GM12874 (cell line): ENCODE results near the gene MICU1.

Source experiments
- TF ChIP-seq, protein P1 (sequence below): IDR thresholded peaks from 2 replicates; pipeline ENCODE4 v1.5.1; 2011; ENCODE audit warnings: low read depth, mild to moderate bottlenecking, control low read depth, low read length, moderate library complexity; ENCODE audit not compliant: insufficient read depth

Gene MICU1

DNA sequence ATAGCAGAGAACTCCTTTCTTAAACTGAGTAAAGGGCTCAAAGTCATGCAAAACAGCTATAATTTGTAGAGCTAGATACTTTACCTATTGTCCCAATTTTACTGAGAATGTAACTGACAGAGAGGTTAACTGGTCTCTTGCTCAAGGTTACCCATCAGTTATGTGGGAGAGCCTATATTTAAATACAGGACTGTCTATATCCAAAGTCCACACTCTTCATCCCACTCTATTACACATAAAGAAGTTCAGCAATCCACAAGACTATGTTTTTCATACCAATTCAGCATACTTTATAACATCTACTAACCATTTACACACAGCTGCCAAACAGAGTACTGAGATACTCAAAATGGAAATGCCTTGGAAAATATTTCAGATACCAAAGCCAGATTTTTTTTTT lies 100.2 kb downstream of the MICU1 start:
- TF ChIP-seq, protein P1, sequence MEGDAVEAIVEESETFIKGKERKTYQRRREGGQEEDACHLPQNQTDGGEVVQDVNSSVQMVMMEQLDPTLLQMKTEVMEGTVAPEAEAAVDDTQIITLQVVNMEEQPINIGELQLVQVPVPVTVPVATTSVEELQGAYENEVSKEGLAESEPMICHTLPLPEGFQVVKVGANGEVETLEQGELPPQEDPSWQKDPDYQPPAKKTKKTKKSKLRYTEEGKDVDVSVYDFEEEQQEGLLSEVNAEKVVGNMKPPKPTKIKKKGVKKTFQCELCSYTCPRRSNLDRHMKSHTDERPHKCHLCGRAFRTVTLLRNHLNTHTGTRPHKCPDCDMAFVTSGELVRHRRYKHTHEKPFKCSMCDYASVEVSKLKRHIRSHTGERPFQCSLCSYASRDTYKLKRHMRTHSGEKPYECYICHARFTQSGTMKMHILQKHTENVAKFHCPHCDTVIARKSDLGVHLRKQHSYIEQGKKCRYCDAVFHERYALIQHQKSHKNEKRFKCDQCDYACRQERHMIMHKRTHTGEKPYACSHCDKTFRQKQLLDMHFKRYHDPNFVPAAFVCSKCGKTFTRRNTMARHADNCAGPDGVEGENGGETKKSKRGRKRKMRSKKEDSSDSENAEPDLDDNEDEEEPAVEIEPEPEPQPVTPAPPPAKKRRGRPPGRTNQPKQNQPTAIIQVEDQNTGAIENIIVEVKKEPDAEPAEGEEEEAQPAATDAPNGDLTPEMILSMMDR = no peak

GRCh38 chr10:72525277-72525676 lies 100.6 kb downstream of the MICU1 start:
- TF ChIP-seq, protein P1 = no peak

DNA sequence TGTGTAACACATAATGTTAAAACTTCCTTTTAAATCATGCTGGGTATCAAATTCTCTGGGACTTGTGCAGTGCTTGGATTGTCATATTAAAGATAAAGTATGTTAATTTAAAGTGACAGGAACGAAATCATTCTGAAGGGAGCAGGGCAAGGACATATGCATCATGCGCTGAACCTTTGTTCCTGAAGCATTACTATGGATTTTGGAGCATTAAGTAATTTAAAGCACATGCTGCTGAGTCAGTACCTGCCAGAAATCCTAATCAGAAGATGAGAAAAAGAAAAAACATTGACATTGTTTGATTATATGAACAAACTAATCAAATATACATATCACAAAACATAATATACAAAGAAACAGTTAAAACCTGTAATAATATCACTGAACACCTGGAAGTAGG lies 101.4 kb downstream of the MICU1 start:
- TF ChIP-seq, protein P1 = no peak

GRCh38 chr10:72523932-72524396 lies 101.9 kb downstream of the MICU1 start:
- TF ChIP-seq, protein P1 = no peak

- TF ChIP-seq, protein P1 = no peak
These were observed 102.8 kb downstream of the MICU1 start for GRCh38 chr10:72523062-72523461.

DNA sequence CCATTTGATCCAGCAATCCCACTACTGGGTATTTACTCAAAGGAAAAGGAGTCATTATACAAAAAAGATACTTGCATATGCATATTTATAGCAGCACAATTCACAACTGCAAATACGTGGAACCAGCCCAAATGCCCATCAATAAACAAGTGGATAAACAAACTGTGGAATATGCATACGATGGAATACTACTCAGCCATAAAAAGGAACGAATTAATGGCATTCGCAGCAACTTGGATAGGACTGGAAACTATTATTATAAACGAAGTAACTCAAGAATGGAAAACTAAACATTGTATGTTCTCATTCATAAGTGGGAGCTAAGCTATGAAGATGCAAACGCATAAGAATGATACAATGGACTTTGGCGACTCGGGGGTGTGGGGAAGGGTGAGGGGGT lies 108.6 kb downstream of the MICU1 start:
- TF ChIP-seq, protein P1 = no peak

DNA sequence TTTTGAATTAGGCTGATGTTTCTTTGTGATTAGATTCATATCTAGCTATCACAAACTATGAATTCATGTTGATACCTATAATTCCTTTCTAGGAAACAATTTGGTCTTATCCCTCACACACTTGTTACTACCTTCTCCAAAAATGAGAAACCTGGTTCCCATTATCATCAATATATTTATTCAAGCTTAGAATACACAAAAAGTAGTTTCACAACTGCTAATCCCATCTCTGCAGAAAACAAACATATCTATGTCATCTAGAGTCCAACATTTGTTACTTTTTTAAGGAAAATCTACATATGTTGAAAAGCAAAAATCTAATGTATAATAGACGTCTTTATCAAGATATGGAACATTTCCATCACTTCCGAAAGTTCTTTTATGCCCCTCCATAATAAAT lies 110.4 kb downstream of the MICU1 start:
- TF ChIP-seq, protein P1 = no peak
